Cerebellar cortex (tissue), 1 donor: Measurements from ENCODE around the gene BEAN1.
"Not testable (repeated sequence)": the region's sequence is repeated elsewhere in the genome, so short reads cannot be mapped to it uniquely, and the experiment has no call there.

ENCODE experiments used
- DNase-seq: peaks from one replicate; pipeline ENCODE4 v3.0.0-alpha.2; 2015; ENCODE audit warnings: low spot score

The BEAN1 gene

DNA sequence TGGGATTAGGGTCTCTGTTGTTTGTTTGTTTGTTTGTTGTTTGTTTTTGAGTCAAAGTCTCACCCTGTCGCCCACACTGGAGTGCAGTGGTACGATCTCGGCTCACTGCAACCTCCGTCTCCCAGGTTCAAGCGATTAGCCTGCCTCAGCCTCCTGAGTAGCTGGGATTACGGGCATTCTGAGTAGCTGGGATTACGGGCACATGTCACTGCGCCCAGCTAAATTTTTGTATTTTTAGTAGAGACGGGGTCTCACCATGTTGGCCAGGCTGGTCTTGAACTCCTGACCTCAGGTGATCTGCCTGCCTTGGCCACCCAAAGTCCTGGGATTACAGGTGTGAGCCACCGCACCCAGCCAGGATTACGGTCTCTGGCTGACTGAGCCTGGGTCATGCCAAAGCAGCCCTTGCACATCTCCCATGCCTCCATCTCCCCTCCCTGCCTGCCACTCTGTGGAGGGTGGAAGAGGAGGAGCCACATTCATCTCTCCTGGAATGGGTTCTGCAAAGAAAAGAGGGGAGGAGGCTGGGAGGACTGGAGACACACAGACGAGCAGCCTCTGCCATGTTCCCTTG, 59.2 kb downstream of the BEAN1 start:
- no peak for DNase-seq

GRCh38 chr16:66486773-66487579, 59.9 kb downstream of the BEAN1 start:
- no peak for DNase-seq

GRCh38 chr16:66487580-66488275, 60.6 kb downstream of the BEAN1 start:
- DNase-seq, result no peak

GRCh38 chr16:66488505-66488904, 61.4 kb downstream of the BEAN1 start:
- DNase-seq, result no peak

DNA sequence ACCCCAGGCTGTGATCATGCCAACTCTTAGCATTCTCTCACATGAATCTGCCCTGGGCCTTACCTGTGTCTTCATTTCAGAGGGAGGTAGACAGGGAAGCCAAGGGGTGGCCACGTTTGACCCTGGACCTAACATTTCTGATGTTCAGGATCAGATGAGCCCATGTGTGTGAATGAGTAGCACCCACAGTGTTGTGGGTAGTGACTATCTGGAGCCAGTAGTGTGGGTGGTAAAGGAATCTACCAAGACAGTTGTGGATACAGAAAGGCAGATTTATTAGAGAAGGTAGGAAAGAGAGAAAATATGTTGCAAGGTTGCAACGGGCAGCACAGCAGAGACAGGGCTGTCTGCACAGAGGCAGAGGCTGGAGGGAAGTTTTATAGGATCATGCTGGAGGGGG, 62.3 kb downstream of the BEAN1 start:
- no peak for DNase-seq

DNA sequence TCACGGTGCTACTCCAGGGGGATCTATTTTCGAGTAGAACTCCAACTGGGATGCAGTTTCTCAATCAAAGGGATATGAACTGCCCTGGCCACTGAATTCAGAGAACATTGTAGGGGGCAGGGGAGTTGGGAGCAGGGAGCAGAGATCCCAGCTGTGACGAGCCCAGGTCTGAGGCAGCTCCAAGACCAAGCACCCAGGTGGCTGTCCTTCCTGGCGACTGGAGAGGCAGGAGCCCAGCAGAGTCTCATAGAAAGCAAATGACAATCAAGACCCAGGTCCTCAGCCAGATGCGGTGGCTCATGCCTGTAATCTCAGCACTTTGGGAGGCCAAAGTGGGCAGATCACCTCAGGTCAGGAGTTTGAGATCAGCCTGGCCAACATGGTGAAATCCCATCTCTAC, 62.7 kb downstream of the BEAN1 start:
- no peak for DNase-seq

GRCh38 chr16:66490774-66491715, 64.0 kb downstream of the BEAN1 start:
- no peak for DNase-seq

DNA sequence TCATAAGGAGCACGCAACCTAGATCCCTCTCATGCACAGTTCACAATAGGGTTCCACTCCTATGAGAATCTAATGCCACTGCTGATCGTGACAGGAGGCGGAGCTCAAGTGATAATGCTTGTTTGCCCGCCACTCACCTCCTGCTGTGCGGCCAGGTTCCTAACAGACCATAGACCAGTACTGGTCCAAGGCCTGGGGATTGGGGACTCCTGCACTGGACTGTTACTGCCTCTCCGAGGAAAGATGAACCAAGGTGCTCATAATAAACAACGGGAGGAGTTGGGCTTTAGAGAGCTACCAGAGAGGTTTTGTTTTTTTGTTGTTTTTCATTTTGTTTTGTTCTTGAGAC, 64.6 kb downstream of the BEAN1 start:
- DNase-seq, result no peak

DNA sequence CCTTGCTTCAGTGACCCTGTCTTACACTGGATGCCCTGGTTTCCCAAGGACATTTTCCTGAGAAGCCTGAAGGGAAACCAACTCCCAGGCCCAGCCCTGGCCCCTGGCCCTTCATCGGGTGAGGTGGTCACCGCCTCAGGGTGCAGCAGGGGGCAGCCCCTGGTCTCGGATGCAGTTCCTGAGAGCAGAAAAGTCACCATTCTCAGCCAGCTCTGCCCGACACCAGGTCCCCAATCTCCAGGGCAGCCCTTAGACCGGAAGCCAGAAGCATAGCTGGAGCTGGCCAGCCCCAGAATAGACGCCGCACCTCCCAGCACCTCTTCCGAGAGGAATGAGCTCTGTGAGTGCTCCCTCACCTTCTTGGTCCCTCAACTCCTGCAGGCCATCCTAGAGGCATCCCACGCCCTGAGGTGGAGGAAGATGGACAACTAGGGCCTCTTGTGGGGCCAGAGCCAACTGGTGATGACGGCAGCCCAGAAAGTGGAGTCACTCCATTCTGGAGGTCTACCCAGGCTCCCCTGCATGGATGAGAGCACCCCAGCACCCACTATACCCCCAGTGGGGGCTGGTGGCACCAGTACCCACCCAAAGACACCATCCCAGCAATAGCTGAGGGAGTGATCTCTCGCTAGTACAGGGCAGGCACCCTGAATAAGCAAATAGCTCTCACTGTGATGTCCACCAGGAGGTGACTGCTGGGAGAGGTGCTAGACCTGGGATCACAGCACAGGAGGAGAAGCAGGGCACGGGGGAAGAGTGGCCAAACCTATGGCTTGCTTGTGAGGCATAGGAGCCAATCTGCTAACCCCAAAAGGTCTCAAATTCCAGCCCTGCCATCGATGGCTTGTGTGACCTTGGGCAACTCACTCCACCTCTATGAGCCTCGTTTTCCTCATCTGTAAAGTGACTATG, 66.7 kb downstream of the BEAN1 start:
- no peak for DNase-seq

DNA sequence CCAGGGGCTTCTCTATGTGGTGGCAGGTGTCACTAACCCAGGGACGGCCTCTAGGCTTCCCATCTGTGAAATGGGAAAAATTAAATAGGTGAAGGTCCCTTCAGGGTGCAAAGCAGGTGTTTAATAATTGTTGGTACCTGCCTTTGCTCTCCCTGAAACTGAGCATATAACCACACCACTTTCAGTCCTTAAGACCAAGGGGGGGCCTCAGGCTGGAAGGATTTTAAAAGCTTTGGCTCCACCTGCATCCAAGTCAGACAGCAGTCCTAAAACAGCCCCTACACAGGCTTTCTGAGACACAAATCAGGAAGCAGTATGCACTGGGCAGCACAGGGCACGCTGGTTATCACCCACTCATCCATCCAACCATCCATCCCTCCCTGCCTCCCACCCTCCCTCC, 67.8 kb downstream of the BEAN1 start:
- no peak for DNase-seq

DNA sequence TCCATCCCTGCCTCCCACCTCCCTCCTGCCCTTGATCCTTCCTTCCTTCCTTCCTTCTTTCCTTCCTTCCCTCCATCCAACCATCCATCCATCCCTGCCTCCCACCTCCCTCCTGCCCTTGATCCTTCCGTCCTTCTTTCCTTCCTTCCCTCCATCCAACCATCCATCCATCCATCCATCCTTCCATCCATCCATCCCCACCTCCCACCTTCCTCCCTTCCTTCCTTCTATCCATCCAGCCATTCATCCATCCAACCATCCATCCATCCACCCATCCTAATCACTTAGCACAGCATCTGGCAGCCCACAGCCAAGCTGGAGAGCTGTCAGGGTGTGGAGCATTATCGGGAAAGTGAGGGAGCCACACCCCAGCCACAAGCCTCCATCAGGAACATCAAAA, 68.3 kb downstream of the BEAN1 start:
- no peak for DNase-seq

DNA sequence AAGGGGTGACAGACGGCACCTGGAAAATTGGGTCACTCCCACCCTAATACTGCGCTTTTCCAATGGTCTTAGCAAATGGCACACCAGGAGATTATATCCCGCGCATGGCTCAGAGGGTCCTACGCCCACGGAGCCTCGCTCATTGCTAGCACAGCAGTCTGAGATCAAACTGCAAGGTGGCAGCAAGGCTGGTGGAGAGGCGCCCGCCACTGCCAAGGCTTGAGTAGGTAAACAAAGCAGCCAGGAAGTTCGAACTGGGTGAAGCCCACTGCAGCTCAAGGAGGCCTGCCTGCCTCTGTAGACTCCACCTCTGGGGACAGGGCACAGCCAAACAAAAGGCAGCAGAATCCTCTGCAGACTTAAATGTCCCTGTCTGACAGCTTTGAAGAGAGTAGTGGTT, 69.1 kb downstream of the BEAN1 start:
- not testable (repeated sequence) for DNase-seq

DNA sequence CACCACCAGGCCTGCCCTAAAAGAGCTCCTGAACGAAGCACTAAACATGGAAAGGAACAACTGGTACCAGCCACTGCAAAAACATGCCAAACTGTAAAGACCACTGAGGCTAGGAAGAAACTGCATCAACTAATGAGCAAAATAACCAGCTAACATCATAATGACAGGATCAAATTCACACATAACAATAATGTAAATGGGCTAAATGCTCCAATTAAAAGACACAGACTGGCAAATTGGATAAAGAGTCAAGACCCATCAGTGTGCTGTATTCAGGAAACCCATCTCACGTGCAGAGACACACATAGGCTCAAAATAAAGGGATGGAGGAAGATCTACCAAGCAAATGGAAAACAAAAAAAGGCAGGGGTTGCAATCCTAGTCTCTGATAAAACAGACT, 70.8 kb downstream of the BEAN1 start:
- not testable (repeated sequence) for DNase-seq

DNA sequence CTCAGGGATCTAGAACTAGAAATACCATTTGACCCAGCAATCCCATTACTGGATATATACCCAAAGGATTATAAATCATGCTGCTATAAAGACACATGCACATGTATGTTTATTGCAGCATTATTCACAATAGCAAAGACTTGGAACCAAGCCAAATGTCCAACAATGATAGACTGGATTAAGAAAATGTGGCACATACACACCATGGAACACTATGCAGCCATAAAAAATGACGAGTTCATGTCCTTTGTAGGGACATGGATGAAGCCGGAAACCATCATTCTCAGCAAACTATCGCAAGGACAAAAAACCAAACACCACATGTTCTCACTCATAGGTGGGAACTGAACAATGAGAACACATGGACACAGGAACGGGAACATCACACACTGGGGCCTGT, 74.5 kb downstream of the BEAN1 start:
- not testable (repeated sequence) for DNase-seq

- DNase-seq, result no peak
Observed at GRCh38 chr16:66502020-66502913, 75.2 kb downstream of the BEAN1 start.

DNA sequence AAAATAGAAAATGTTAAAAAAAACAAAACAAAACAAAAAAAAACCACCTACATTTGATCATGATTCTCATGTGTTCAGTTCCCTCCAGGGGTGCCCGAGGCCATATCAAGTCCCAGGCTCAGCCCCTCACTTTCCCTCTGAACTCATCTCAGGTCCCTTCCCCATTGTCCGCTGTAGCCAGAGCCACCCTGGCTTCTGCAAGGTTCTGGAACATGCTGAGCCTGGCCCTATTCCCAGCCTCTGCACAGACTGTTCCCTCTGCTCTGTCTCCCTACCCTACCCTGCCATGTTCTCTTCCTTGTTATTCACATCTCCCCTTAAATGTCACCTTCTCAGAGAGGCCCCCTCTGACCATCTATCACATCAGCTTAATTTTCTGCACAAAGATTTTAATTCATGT, 75.9 kb downstream of the BEAN1 start:
- DNase-seq, result peak; percentile 23

DNA sequence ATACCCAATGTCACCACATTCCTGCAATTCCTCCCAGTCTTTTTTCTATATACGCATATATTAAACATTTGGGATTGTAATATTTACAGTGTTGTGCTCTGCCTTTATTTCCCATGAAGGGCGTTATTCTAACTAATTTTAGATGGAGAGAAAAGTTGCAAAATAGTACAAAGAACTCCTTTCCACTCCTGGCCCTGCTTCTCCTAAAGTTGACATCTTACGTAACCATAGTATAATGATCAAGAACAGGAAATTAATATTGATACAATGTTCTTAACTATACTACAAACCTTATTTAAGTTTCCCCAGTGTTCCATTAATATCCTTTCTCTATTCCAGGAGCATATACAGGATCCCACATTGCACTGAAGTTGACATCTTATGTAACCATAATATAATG, 76.5 kb downstream of the BEAN1 start:
- no peak for DNase-seq

DNA sequence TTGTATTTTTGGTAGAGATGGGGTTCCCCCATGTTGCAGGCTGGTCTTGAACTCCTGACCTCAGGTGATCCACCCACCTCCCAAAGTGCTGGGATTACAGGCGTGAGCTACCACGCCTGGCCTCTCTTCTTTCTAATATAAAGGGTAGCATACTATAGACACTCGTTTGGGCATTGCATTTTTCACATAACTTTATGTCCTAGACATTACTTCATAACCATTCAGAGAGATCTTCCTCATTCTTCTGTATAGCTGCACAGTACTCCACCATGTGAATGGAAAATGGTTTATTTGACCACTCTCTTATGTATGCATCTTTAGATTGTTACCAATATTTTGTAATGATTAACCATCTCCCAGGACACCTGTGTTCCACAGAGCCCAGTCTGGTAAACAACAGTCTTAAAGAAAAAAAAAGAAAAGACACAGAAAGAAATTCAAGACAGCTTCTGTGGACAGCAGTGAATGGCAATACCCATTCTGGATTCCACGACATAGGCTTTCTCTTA, 80.7 kb downstream of the BEAN1 start:
- no peak for DNase-seq

- DNase-seq, result no peak
Observed at GRCh38 chr16:66508248-66508913, 81.3 kb downstream of the BEAN1 start.
